Measurements from ENCODE around the gene TACR2. TPM values are rescaled to one million over a fixed set of nuclear protein-coding genes. Genes with fewer than 3 reads are reported as not detected.
A peak's percentile ranks its signal among the peaks of the same experiment; 100 is the strongest.

Gene TACR2
- total RNA-seq, 2 experiments from 2014 or later, result not detected

- H3K27me3 Mint-ChIP-seq, result no peaks in the 10 kb centered on the region
- no peak for ATAC-seq
- CTCF ChIA-PET, result interaction anchor here (1.0 to 4.3 kb wide), 9 partner anchors 11 to 236 kb away, joined by 3 to 37 read pairs (median 12); partner anchors contain the start of gene FAM241B
- H3K4me1 Mint-ChIP-seq (ENCODE audit: low read depth), result peaks cover 24% of the 10 kb centered on the region
- no peaks in the 10 kb centered on the region for H3K9me3 Mint-ChIP-seq
- POLR2A ChIA-PET, result no interaction called here
- TF ChIP-seq CTCF (IDR thresholded peaks at IDR 0.05), result no peak
- H3K27ac Mint-ChIP-seq, result peak overlapping the region; percentile 80
- no peak for DNase-seq
- H3K36me3 Mint-ChIP-seq (ENCODE audit: low read depth), result peaks cover 3% of the 10 kb centered on the region
- H3K4me3 Mint-ChIP-seq, result no peak overlapping the region
- intact Hi-C loops (cut with micrococcal nuclease), result loop anchor here (5.0 kb wide), 1 partner anchor 98 kb away; no protein-coding TSS in a partner anchor
Measured at GRCh38 chr10:69409176-69409495, 7.6 kb downstream of the TACR2 start.

GRCh38 chr10:69408318-69409175 is 8.2 kb downstream of the TACR2 start:
- DNase-seq, result peak; percentile 94
- POLR2A ChIA-PET, result interaction anchor here (0.5 to 1.7 kb wide), 6 partner anchors 11 to 287 kb away, joined by 3 to 7 read pairs (median 4); no protein-coding TSS in a partner anchor
- TF ChIP-seq CTCF (IDR thresholded peaks at IDR 0.05), result peak; percentile 82
- Mint-ChIP-seq H3K36me3 (ENCODE audit: low read depth) (peaks cover 4% of the 10 kb centered on the region), H3K4me3 (peak overlapping the region; percentile 47), H3K27me3 (no peaks in the 10 kb centered on the region), H3K4me1 (ENCODE audit: low read depth) (peaks cover 24% of the 10 kb centered on the region), H3K27ac (peak overlapping the region; percentile 80), H3K9me3 (no peaks in the 10 kb centered on the region)
- intact Hi-C loops (cut with micrococcal nuclease), result loop anchor here (5.0 kb wide), 1 partner anchor 99 kb away; no protein-coding TSS in a partner anchor
- CTCF ChIA-PET, result interaction anchor here (0.6 to 4.3 kb wide), 29 partner anchors 9 to 311 kb away, joined by 3 to 37 read pairs (median 5); partner anchors contain the start of genes FAM241B and TACR2
- ATAC-seq, result peak; percentile 89

GRCh38 chr10:69407621-69408301 is 9.0 kb downstream of the TACR2 start:
- peak; percentile 52 for DNase-seq
- ATAC-seq, result no peak
- H3K4me3 Mint-ChIP-seq, result peak overlapping the region; percentile 47
- ChIA-PET CTCF (interaction anchor here (0.6 to 4.3 kb wide), 32 partner anchors 9 to 312 kb away, joined by 3 to 37 read pairs (median 4); partner anchors contain the start of genes FAM241B and TACR2), POLR2A (interaction anchor here (0.5 to 1.7 kb wide), 9 partner anchors 10 to 286 kb away, joined by 3 to 7 read pairs (median 3); no protein-coding TSS in a partner anchor)
- intact Hi-C loops (cut with micrococcal nuclease), result loop anchor here (5.0 kb wide), 1 partner anchor 100 kb away; no protein-coding TSS in a partner anchor
- H3K27ac Mint-ChIP-seq, result peak overlapping the region; percentile 36
- H3K27me3 Mint-ChIP-seq, result no peaks in the 10 kb centered on the region
- peaks cover 7% of the 10 kb centered on the region for H3K36me3 Mint-ChIP-seq (ENCODE audit: low read depth)
- H3K4me1 Mint-ChIP-seq (ENCODE audit: low read depth), result peaks cover 22% of the 10 kb centered on the region
- H3K9me3 Mint-ChIP-seq, result no peaks in the 10 kb centered on the region
- peak; percentile 6 for TF ChIP-seq CTCF (IDR thresholded peaks at IDR 0.05)

GRCh38 chr10:69406816-69407580 is 9.7 kb downstream of the TACR2 start:
- ChIA-PET POLR2A (interaction anchor here (0.9 to 1.7 kb wide), 5 partner anchors 9 to 130 kb away, joined by 3 to 7 read pairs (median 4); no protein-coding TSS in a partner anchor), CTCF (interaction anchor here (1.1 to 4.3 kb wide), 18 partner anchors 9 to 231 kb away, joined by 3 to 37 read pairs (median 8); no protein-coding TSS in a partner anchor)
- no peak for ATAC-seq
- H3K27me3 Mint-ChIP-seq, result no peaks in the 10 kb centered on the region
- H3K4me1 Mint-ChIP-seq (ENCODE audit: low read depth), result peaks cover 22% of the 10 kb centered on the region
- peak; percentile 25 for TF ChIP-seq CTCF (IDR thresholded peaks at IDR 0.05)
- peaks cover 13% of the 10 kb centered on the region for H3K36me3 Mint-ChIP-seq (ENCODE audit: low read depth)
- peak overlapping the region; percentile 61 for H3K27ac Mint-ChIP-seq
- H3K4me3 Mint-ChIP-seq, result no peak overlapping the region
- H3K9me3 Mint-ChIP-seq, result no peaks in the 10 kb centered on the region
- intact Hi-C loops (cut with micrococcal nuclease), result loop anchor here (5.0 kb wide), 1 partner anchor 100 kb away; no protein-coding TSS in a partner anchor
- DNase-seq, result no peak
